Neuronal stem cell (in vitro differentiated cells): ENCODE measurements around the gene CDIP1.

Source experiments
- DNase-seq: peaks from one replicate; pipeline ENCODE4 v3.0.0-alpha.2; 2013; ENCODE audit warnings: low spot score
- H2AFZ ChIP-seq: one replicate; pipeline ENCODE4 v1.6.1; 2013; ENCODE audit warnings: mild to moderate bottlenecking, low read length, inconsistent platforms
- H2AK5ac ChIP-seq: 2 replicates; pipeline ENCODE4 v1.6.1; 2013; ENCODE audit warnings: low read depth, mild to moderate bottlenecking, inconsistent platforms, low read length, moderate library complexity, mixed read lengths
- H2BK120ac ChIP-seq: 2 replicates; pipeline ENCODE4 v1.6.1; 2013; ENCODE audit warnings: low read depth, mild to moderate bottlenecking, inconsistent platforms, low read length, moderate library complexity, mixed read lengths
- H2BK12ac ChIP-seq: one replicate; pipeline ENCODE4 v1.6.1; 2013; ENCODE audit warnings: low read length, inconsistent platforms
- H2BK15ac ChIP-seq: 2 replicates; pipeline ENCODE4 v1.6.1; 2013; ENCODE audit warnings: mild to moderate bottlenecking, low read length, inconsistent platforms, mixed read lengths
- H2BK5ac ChIP-seq: one replicate; pipeline ENCODE4 v1.6.1; 2013; ENCODE audit warnings: inconsistent platforms, mild to moderate bottlenecking, low read length, moderate library complexity
- H3K14ac ChIP-seq: one replicate; pipeline ENCODE4 v1.6.1; 2013; ENCODE audit warnings: low read length, inconsistent platforms
- H3K18ac ChIP-seq: 2 replicates; pipeline ENCODE4 v1.6.1; 2013; ENCODE audit warnings: low read length, inconsistent platforms
- H3K23ac ChIP-seq: 2 replicates; pipeline ENCODE4 v1.6.1; 2013; ENCODE audit warnings: low read depth, mild to moderate bottlenecking, mixed read lengths, low read length, inconsistent platforms; ENCODE audit not compliant: poor library complexity
- H3K27ac ChIP-seq: replicated peaks from 3 replicates; pipeline ENCODE4 v1.5.1; 2013; ENCODE audit warnings: low read length, inconsistent platforms
- H3K27me3 ChIP-seq, 3 experiments: 2 replicates each; pipeline ENCODE4 v1.6.1; 2013; ENCODE audit warnings: low read length in 3 of 3, mild to moderate bottlenecking in 2 of 3, inconsistent platforms in 1 of 3, low read depth in 1 of 3, mixed read lengths in 1 of 3, moderate library complexity in 1 of 3; ENCODE audit not compliant: control insufficient read depth in 3 of 3, insufficient read depth in 3 of 3
- H3K36me3 ChIP-seq, 2 donors: replicated peaks in 1 of 2; 2 replicates each; pipeline ENCODE4 v1.6.1; 2013; ENCODE audit warnings: low read length in 2 of 2; ENCODE audit not compliant: control insufficient read depth in 2 of 2, insufficient read depth in 2 of 2
- H3K4ac ChIP-seq: 2 replicates; pipeline ENCODE4 v1.6.1; 2013; ENCODE audit warnings: inconsistent platforms, mild to moderate bottlenecking, low read length, moderate library complexity
- H3K4me1 ChIP-seq, 2 donors: 1 replicate in 1 of 2; 2 replicates in 1 of 2; pipeline ENCODE4 v1.6.1; 2013; ENCODE audit warnings: low read length in 2 of 2, low read depth in 1 of 2; ENCODE audit not compliant: control insufficient read depth in 2 of 2, insufficient read depth in 1 of 2
- H3K4me2 ChIP-seq: one replicate; pipeline ENCODE4 v1.6.1; 2013; ENCODE audit warnings: mild to moderate bottlenecking, low read length, inconsistent platforms; ENCODE audit not compliant: insufficient read depth, poor library complexity, severe bottlenecking
- H3K4me3 ChIP-seq, 2 donors: 2 replicates each; pipeline ENCODE4 v1.5.1; 2013; ENCODE audit warnings: low read length in 2 of 2, mild to moderate bottlenecking in 2 of 2, inconsistent platforms in 1 of 2, moderate library complexity in 1 of 2
- H3K79me1 ChIP-seq: one replicate; pipeline ENCODE4 v1.6.1; 2013; ENCODE audit warnings: low read depth, mild to moderate bottlenecking, inconsistent platforms, low read length, moderate library complexity
- H3K9ac ChIP-seq: one replicate; pipeline ENCODE4 v1.6.1; 2013; ENCODE audit warnings: mild to moderate bottlenecking, low read depth, low read length, inconsistent platforms; ENCODE audit not compliant: poor library complexity
- H3K9me3 ChIP-seq, 2 donors: replicated peaks in 1 of 2; 2 replicates each; pipeline versions ENCODE3 to v1.6.1; 2013; ENCODE audit warnings: low read length in 2 of 2, mild to moderate bottlenecking in 2 of 2, inconsistent platforms in 1 of 2, low read depth in 1 of 2, mixed read lengths in 1 of 2, moderate library complexity in 1 of 2; ENCODE audit not compliant: control insufficient read depth in 2 of 2, insufficient read depth in 1 of 2
- H4K8ac ChIP-seq: one replicate; pipeline ENCODE4 v1.6.1; 2013; ENCODE audit warnings: low read depth, mild to moderate bottlenecking, inconsistent platforms, low read length, moderate library complexity
- H4K91ac ChIP-seq: one replicate; pipeline ENCODE4 v1.6.1; 2013; ENCODE audit warnings: low read length, low read depth, mild to moderate bottlenecking, inconsistent platforms; ENCODE audit not compliant: poor library complexity
- WGBS, 2 donors: extraction: QIAGEN DNeasy Blood & Tissue Kit; methylation state at CpG; one replicate each; pipeline ENCODE4 v1.1.7; 2013; ENCODE audit warnings: missing lambda C conversion rate in 2 of 2, mixed read lengths in 1 of 2; ENCODE audit not compliant: insufficient read length in 2 of 2, insufficient replicate concordance in 1 of 2; ENCODE audit errors: extremely low coverage in 2 of 2; 5-methylcytosine and 5-hydroxymethylcytosine counted together

Gene CDIP1

GRCh38 chr16:4505356-4506147 lies 33.0 kb downstream of the CDIP1 start:
- no peak overlapping the region for H2BK12ac ChIP-seq
- H3K27me3 ChIP-seq: no peaks in the 10 kb centered on the region
- H2BK5ac ChIP-seq: no peak overlapping the region
- H2AFZ ChIP-seq: no peak overlapping the region
- H3K4me2 ChIP-seq: no peak overlapping the region
- no peak overlapping the region for H2BK15ac ChIP-seq
- H4K91ac ChIP-seq: no peak overlapping the region
- no peak overlapping the region for H3K27ac ChIP-seq
- no peak overlapping the region for H3K18ac ChIP-seq
- H3K36me3 ChIP-seq: peaks cover 12 to 39% of the 10 kb centered on the region in 2 donors
- H3K9me3 ChIP-seq: no peaks in the 10 kb centered on the region
- no peak overlapping the region for H3K14ac ChIP-seq
- DNase-seq: no peak
- H3K4me3 ChIP-seq: no peak overlapping the region
- no CpG with 5 or more reads among the region's 13 CpGs for WGBS, 2 donors
- H2BK120ac ChIP-seq: no peak overlapping the region
- no peak overlapping the region for H3K23ac ChIP-seq
- no peak overlapping the region for H4K8ac ChIP-seq
- no peak overlapping the region for H3K9ac ChIP-seq
- no peak overlapping the region for H3K4ac ChIP-seq
- H3K4me1 ChIP-seq: peaks cover 4 to 8% of the 10 kb centered on the region in 2 donors
- no peak overlapping the region for H2AK5ac ChIP-seq
- H3K79me1 ChIP-seq: no peaks in the 10 kb centered on the region

GRCh38 chr16:4501071-4501478 lies 37.5 kb downstream of the CDIP1 start:
- Histone ChIP-seq H3K23ac (no peak overlapping the region), H3K4me1 (peaks cover 4 to 9% of the 10 kb centered on the region in 2 donors), H2BK15ac (no peak overlapping the region), H4K91ac (no peak overlapping the region), H3K4me3 (no peak overlapping the region), H3K27me3 (no peaks in the 10 kb centered on the region), H2AFZ (no peak overlapping the region), H3K9ac (no peak overlapping the region), H3K4me2 (no peak overlapping the region), H3K9me3 (no peaks in the 10 kb centered on the region), H3K36me3 (peaks cover 0 to 4% of the 10 kb centered on the region in 2 donors), H2AK5ac (no peak overlapping the region), H4K8ac (no peak overlapping the region), H3K27ac (no peak overlapping the region), H3K14ac (no peak overlapping the region), H3K18ac (no peak overlapping the region), H2BK5ac (no peak overlapping the region), H2BK12ac (no peak overlapping the region), H3K79me1 (no peaks in the 10 kb centered on the region), H2BK120ac (no peak overlapping the region), H3K4ac (no peak overlapping the region)
- no CpG with 5 or more reads among the region's 5 CpGs for whole genome bisulfite sequencing, 2 donors
- no peak for DNase-seq

- no peaks in the 10 kb centered on the region for H3K9me3 ChIP-seq
- H3K4ac ChIP-seq: no peak overlapping the region
- no CpG with 5 or more reads among the region's 3 CpGs for WGBS, 2 donors
- H3K27ac ChIP-seq: no peak overlapping the region
- H2BK15ac ChIP-seq: no peak overlapping the region
- H4K91ac ChIP-seq: no peak overlapping the region
- H3K4me3 ChIP-seq: no peak overlapping the region
- no peak overlapping the region for H3K18ac ChIP-seq
- H2AFZ ChIP-seq: no peak overlapping the region
- peaks cover 0 to 4% of the 10 kb centered on the region in 2 donors for H3K36me3 ChIP-seq
- H3K4me1 ChIP-seq: peaks cover 4 to 9% of the 10 kb centered on the region in 2 donors
- no peaks in the 10 kb centered on the region for H3K79me1 ChIP-seq
- H2AK5ac ChIP-seq: no peak overlapping the region
- no peaks in the 10 kb centered on the region for H3K27me3 ChIP-seq
- H4K8ac ChIP-seq: no peak overlapping the region
- no peak overlapping the region for H3K4me2 ChIP-seq
- DNase-seq: no peak
- H2BK5ac ChIP-seq: no peak overlapping the region
- H3K9ac ChIP-seq: no peak overlapping the region
- no peak overlapping the region for H2BK120ac ChIP-seq
- H3K14ac ChIP-seq: no peak overlapping the region
- H3K23ac ChIP-seq: no peak overlapping the region
- no peak overlapping the region for H2BK12ac ChIP-seq
Observed at GRCh38 chr16:4500272-4500671, 38.3 kb downstream of the CDIP1 start.

- no peak overlapping the region for H3K4me3 ChIP-seq
- no peak overlapping the region for H2BK12ac ChIP-seq
- H2AFZ ChIP-seq: no peak overlapping the region
- H3K23ac ChIP-seq: no peak overlapping the region
- no peak overlapping the region for H2BK120ac ChIP-seq
- no peak overlapping the region for H3K9ac ChIP-seq
- H3K4ac ChIP-seq: no peak overlapping the region
- no peak overlapping the region for H4K8ac ChIP-seq
- no peaks in the 10 kb centered on the region for H3K9me3 ChIP-seq
- H3K27me3 ChIP-seq: no peaks in the 10 kb centered on the region
- DNase-seq: no peak
- H3K4me1 ChIP-seq: peaks cover 4 to 9% of the 10 kb centered on the region in 2 donors
- H2BK15ac ChIP-seq: no peak overlapping the region
- no peak overlapping the region for H3K18ac ChIP-seq
- H2BK5ac ChIP-seq: no peak overlapping the region
- H3K27ac ChIP-seq: no peak overlapping the region
- H3K36me3 ChIP-seq: peaks cover 0 to 4% of the 10 kb centered on the region in 2 donors
- H3K4me2 ChIP-seq: no peak overlapping the region
- no peaks in the 10 kb centered on the region for H3K79me1 ChIP-seq
- H4K91ac ChIP-seq: no peak overlapping the region
- H3K14ac ChIP-seq: no peak overlapping the region
- no CpG with 5 or more reads among the region's 4 CpGs for WGBS, 2 donors
- no peak overlapping the region for H2AK5ac ChIP-seq
Observed at GRCh38 chr16:4499196-4499555, 39.4 kb downstream of the CDIP1 start.
